B cell (primary cell): ENCODE measurements around the gene ARMS2.

Experiments used
- CTCF ChIP-seq: fragments of 200-600 bp; IDR thresholded peaks from one replicate; pipeline ENCODE4 v1.8.0; 2022; ENCODE audit warnings: antibody characterized with exemption, mild to moderate bottlenecking
- EZH2 ChIP-seq: IDR thresholded peaks from 2 replicates; pipeline ENCODE4 v1.6.1; 2012; ENCODE audit warnings: borderline replicate concordance, low read depth, mild to moderate bottlenecking, moderate library complexity, low read length; ENCODE audit not compliant: insufficient read depth, poor library complexity, severe bottlenecking

GRCh38 chr10:122464586-122464985, 10.1 kb downstream of the ARMS2 start:
- TF ChIP-seq CTCF (no peak), EZH2 (no peak)
